WTC11 (cell line): ENCODE results near the gene NIPA2. TPM values are rescaled to one million over a fixed set of nuclear protein-coding genes. Genes with fewer than 3 reads are reported as not detected.

Experiments
- ATAC-seq: fragments of 200-7000 bp; cut with Tn5 transposase; 2 replicates; pipeline ENCODE4 v1.10.0; 2021; ENCODE audit warnings: mild to moderate bottlenecking, moderate library complexity
- CTCF ChIA-PET: fragments of 300-600 bp; sonication (Branson Sonifier 250); formaldehyde crosslinking; loops from one replicate; lab custom pipeline; 2021; ENCODE audit warnings: antibody characterized with exemption; lab: Charles Lee
- POLR2A ChIA-PET: fragments of 350-600 bp; sonication (Branson Sonifier 250); formaldehyde crosslinking; loops from one replicate; lab custom pipeline; 2021; ENCODE audit warnings: antibody characterized with exemption; lab: Charles Lee
- DNase-seq: peaks from one replicate; pipeline ENCODE4 v3.0.0; 2021; ENCODE audit warnings: low spot score
- H3K27ac Mint-ChIP-seq: 2 replicates; pipeline ENCODE4 v1.8.0; 2021; ENCODE audit warnings: mixed read lengths
- H3K27me3 Mint-ChIP-seq: 2 replicates; pipeline ENCODE4 v1.8.0; 2021; ENCODE audit warnings: low read depth, mild to moderate bottlenecking, moderate library complexity, mixed read lengths
- H3K36me3 Mint-ChIP-seq: 2 replicates; pipeline ENCODE4 v1.8.0; 2021; ENCODE audit warnings: mixed read lengths
- H3K4me1 Mint-ChIP-seq: 2 replicates; pipeline ENCODE4 v1.8.0; 2022; ENCODE audit warnings: mixed read lengths
- H3K4me3 Mint-ChIP-seq: 2 replicates; pipeline ENCODE4 v1.8.0; 2021; ENCODE audit warnings: mild to moderate bottlenecking, moderate library complexity, mixed read lengths
- H3K9me3 Mint-ChIP-seq: 2 replicates; pipeline ENCODE4 v1.8.0; 2021; ENCODE audit warnings: mixed read lengths
- ARID4B ChIP-seq: sonication (generic); formaldehyde crosslinking; IDR thresholded peaks from 2 replicates; pipeline ENCODE4 v1.8.0; 2023; ENCODE audit warnings: missing genetic modification reagents, mild to moderate bottlenecking, borderline replicate concordance
- ATF2 ChIP-seq: sonication (generic); formaldehyde crosslinking; IDR thresholded peaks from 2 replicates; pipeline ENCODE4 v1.8.1; 2022; ENCODE audit warnings: low read depth, missing genetic modification reagents, borderline replicate concordance
- ATF3 ChIP-seq: sonication (generic); formaldehyde crosslinking; conservative IDR thresholded peaks from 2 replicates; pipeline ENCODE4 v1.8.1; 2022; ENCODE audit warnings: mild to moderate bottlenecking, missing genetic modification reagents
- ELF4 ChIP-seq: sonication (generic); formaldehyde crosslinking; IDR thresholded peaks from 2 replicates; pipeline ENCODE4 v1.8.1; 2022; ENCODE audit warnings: low read depth, mild to moderate bottlenecking, moderate library complexity, missing genetic modification reagents
- HMGXB4 ChIP-seq: sonication (generic); formaldehyde crosslinking; IDR thresholded peaks from 2 replicates; pipeline ENCODE4 v1.8.1; 2023; ENCODE audit warnings: mild to moderate bottlenecking, moderate library complexity, missing genetic modification reagents
- IRF1 ChIP-seq: sonication (generic); formaldehyde crosslinking; IDR thresholded peaks from 2 replicates; pipeline ENCODE4 v1.8.0; 2023; ENCODE audit warnings: missing genetic modification reagents
- IRF2 ChIP-seq: sonication (generic); formaldehyde crosslinking; IDR thresholded peaks from 2 replicates; pipeline ENCODE4 v1.8.0; 2022; ENCODE audit warnings: low read depth, missing genetic modification reagents, borderline replicate concordance
- MLX ChIP-seq: sonication (generic); formaldehyde crosslinking; IDR thresholded peaks from 2 replicates; pipeline ENCODE4 v1.8.1; 2023; ENCODE audit warnings: mild to moderate bottlenecking, missing genetic modification reagents, moderate library complexity
- NR2C2 ChIP-seq: sonication (generic); formaldehyde crosslinking; IDR thresholded peaks from 2 replicates; pipeline ENCODE4 v1.8.0; 2022; ENCODE audit warnings: mild to moderate bottlenecking, missing genetic modification reagents
- OVOL2 ChIP-seq: fragments of 250-450 bp; sonication (Bioruptor Pico); IDR thresholded peaks from 2 replicates; pipeline ENCODE4 v1.9.0; 2021; ENCODE audit warnings: mild to moderate bottlenecking, borderline replicate concordance
- PRRX2 ChIP-seq: fragments of 250-450 bp; sonication (Bioruptor Pico); IDR thresholded peaks from 2 replicates; pipeline ENCODE4 v1.8.0; 2021; ENCODE audit warnings: mild to moderate bottlenecking
- ZBTB21 ChIP-seq: sonication (generic); formaldehyde crosslinking; IDR thresholded peaks from 2 replicates; pipeline ENCODE4 v1.8.1; 2023; ENCODE audit warnings: mild to moderate bottlenecking, missing genetic modification reagents, borderline replicate concordance
- ZMAT4 ChIP-seq: fragments of 250-450 bp; sonication (Bioruptor Pico); IDR thresholded peaks from 2 replicates; pipeline ENCODE4 v1.9.0; 2021; ENCODE audit warnings: mild to moderate bottlenecking
- ZNF423 ChIP-seq: fragments of 250-450 bp; sonication (Bioruptor Pico); IDR thresholded peaks from 2 replicates; pipeline ENCODE4 v2.1.2; 2022; ENCODE audit warnings: mild to moderate bottlenecking, moderate library complexity
- ZNF512 ChIP-seq: sonication (generic); formaldehyde crosslinking; IDR thresholded peaks from 2 replicates; pipeline ENCODE4 v1.8.1; 2022; ENCODE audit warnings: missing genetic modification reagents, borderline replicate concordance
- ZNF671 ChIP-seq: fragments of 250-450 bp; sonication (Bioruptor Pico); IDR thresholded peaks from 2 replicates; pipeline ENCODE4 v1.8.0; 2021; ENCODE audit warnings: mild to moderate bottlenecking
- total RNA-seq: library from RNA; stranded (reverse); gene quantifications from 3 replicates; pipeline ENCODE4 v1.2.3, GENCODE V29; 2021

NIPA2 gene
- total RNA-seq, 1 experiment from 2014 or later = 79.5 TPM

GRCh38 chr15:22908830-22909229 is 70.4 kb downstream of the NIPA2 start:
- Mint-ChIP-seq H3K4me1 (no peaks in the 10 kb centered on the region), H3K36me3 (peaks cover 50% of the 10 kb centered on the region), H3K9me3 (no peaks in the 10 kb centered on the region)
- TF ChIP-seq NR2C2 (no peak), ZNF512 (CRISPR knock-in tag) (no peak), ELF4 (CRISPR knock-in tag) (no peak), ATF3 (no peak), ARID4B (CRISPR knock-in tag) (no peak)
- TF ChIP-seq, all 79 proteins: peak for 0
- ATAC-seq (no peak), DNase-seq (no peak)
- H3K27ac Mint-ChIP-seq = no peak overlapping the region
- CTCF ChIA-PET = no interaction called here
- no peak overlapping the region for H3K4me3 Mint-ChIP-seq
- no peaks in the 10 kb centered on the region for H3K27me3 Mint-ChIP-seq
- POLR2A ChIA-PET = no interaction called here

GRCh38 chr15:22911306-22911705 is 72.8 kb downstream of the NIPA2 start:
- Mint-ChIP-seq H3K27ac (no peak overlapping the region), H3K4me3 (no peak overlapping the region), H3K4me1 (no peaks in the 10 kb centered on the region), H3K36me3 (peaks cover 60% of the 10 kb centered on the region), H3K9me3 (no peaks in the 10 kb centered on the region), H3K27me3 (no peaks in the 10 kb centered on the region)
- CTCF ChIA-PET = no interaction called here
- POLR2A ChIA-PET = no interaction called here
- TF ChIP-seq ZBTB21 (CRISPR knock-in tag) = no peak
- TF ChIP-seq ATF2 (CRISPR knock-in tag) = no peak
- TF ChIP-seq HMGXB4 (CRISPR knock-in tag) = no peak
- no peak for TF ChIP-seq ZNF671 (CRISPR knock-in tag)
- TF ChIP-seq ZMAT4 = no peak
- no peak for TF ChIP-seq OVOL2 (CRISPR knock-in tag)
- ATAC-seq = no peak
- no peak for DNase-seq

GRCh38 chr15:22912256-22912655 is 73.8 kb downstream of the NIPA2 start:
- Mint-ChIP-seq H3K36me3 (peaks cover 55% of the 10 kb centered on the region), H3K4me1 (no peaks in the 10 kb centered on the region), H3K9me3 (no peaks in the 10 kb centered on the region), H3K27me3 (no peaks in the 10 kb centered on the region), H3K27ac (no peak overlapping the region), H3K4me3 (no peak overlapping the region)
- DNase-seq (no peak), ATAC-seq (no peak)
- ChIA-PET CTCF (no interaction called here), POLR2A (no interaction called here)
- TF ChIP-seq PRRX2 (CRISPR knock-in tag) (no peak), IRF1 (CRISPR knock-in tag) (no peak), IRF2 (no peak), ZNF423 (CRISPR knock-in tag) (no peak), MLX (no peak)
